ENCODE measurements around the gene PCDHAC1.
"Not testable (repeated sequence)": the region's sequence is repeated elsewhere in the genome, so short reads cannot be mapped to it uniquely, and the experiment has no call there.

The PCDHAC1 gene

GRCh38 chr5:140925806-140926442, at the start of gene PCDHAC1:
Gene PCDHAC1 (plus strand): TSS chr5:140926299. CDS start chr5:140926893, 594 bp downstream.
- H3K27ac ChIP-seq: no peak within 1 kb of the TSS
- TF ChIP-seq EZH2 (IDR thresholded peaks at IDR 0.05) (no peak), POLR2AphosphoS5 (IDR thresholded peaks at IDR 0.05; ENCODE audit: borderline replicate concordance, low read depth, low read length) (no peak), FOXP2 (optimal IDR thresholded peaks at IDR 0.05; ENCODE audit: control extremely low read depth, extremely low read length, insufficient read depth) (no peak)
- peak within 1 kb of the TSS; percentile 87 for H3K4me3 ChIP-seq
- H3K9ac ChIP-seq (ENCODE audit: insufficient read length): peak within 1 kb of the TSS; percentile 58
- DNase-seq (ENCODE audit: low read depth, low spot score): no peak
- H3K36me3 ChIP-seq (ENCODE audit: insufficient read depth, low read length): no peaks in the 10 kb centered on the region
- no peaks in the 10 kb centered on the region for H3K9me3 ChIP-seq (ENCODE audit: low read depth, low read length)

GRCh38 chr5:140876541-140877261, 49.4 kb upstream of the PCDHAC1 start:
- not testable (repeated sequence) for DNase-seq (ENCODE audit: low read depth, low spot score); H3K27ac ChIP-seq; H3K4me3 ChIP-seq; H3K9me3 ChIP-seq (ENCODE audit: low read depth, low read length); H3K9ac ChIP-seq (ENCODE audit: insufficient read length); H3K36me3 ChIP-seq (ENCODE audit: insufficient read depth, low read length)

GRCh38 chr5:140877262-140877581, 48.9 kb upstream of the PCDHAC1 start:
- Histone ChIP-seq H3K36me3 (ENCODE audit: insufficient read depth, low read length) (no peaks in the 10 kb centered on the region), H3K27ac (no peak overlapping the region), H3K4me3 (no peak overlapping the region), H3K9me3 (ENCODE audit: low read depth, low read length) (no peaks in the 10 kb centered on the region), H3K9ac (ENCODE audit: insufficient read length) (no peak overlapping the region)
- TF ChIP-seq EZH2 (IDR thresholded peaks at IDR 0.05) (no peak), FOXP2 (optimal IDR thresholded peaks at IDR 0.05; ENCODE audit: control extremely low read depth, extremely low read length, insufficient read depth) (no peak), POLR2AphosphoS5 (IDR thresholded peaks at IDR 0.05; ENCODE audit: borderline replicate concordance, low read depth, low read length) (no peak)
- DNase-seq (ENCODE audit: low read depth, low spot score): no peak

GRCh38 chr5:140881889-140882590, 44.1 kb upstream of the PCDHAC1 start, which contains the start of gene PCDHA13:
Gene PCDHA13 (plus strand): TSS chr5:140882124. CDS start chr5:140882269, 145 bp downstream.
- H3K4me3 ChIP-seq: no peak within 1 kb of the TSS
- no peak within 1 kb of the TSS for H3K27ac ChIP-seq
- TF ChIP-seq POLR2AphosphoS5 (IDR thresholded peaks at IDR 0.05; ENCODE audit: borderline replicate concordance, low read depth, low read length) (no peak), FOXP2 (optimal IDR thresholded peaks at IDR 0.05; ENCODE audit: control extremely low read depth, extremely low read length, insufficient read depth) (no peak), EZH2 (IDR thresholded peaks at IDR 0.05) (no peak)
- no peak for DNase-seq (ENCODE audit: low read depth, low spot score)
- H3K9ac ChIP-seq (ENCODE audit: insufficient read length): no peak within 1 kb of the TSS
- H3K36me3 ChIP-seq (ENCODE audit: insufficient read depth, low read length): no peaks in the 10 kb centered on the region
- no peaks in the 10 kb centered on the region for H3K9me3 ChIP-seq (ENCODE audit: low read depth, low read length)

- no peak overlapping the region for H3K4me3 ChIP-seq
- no peak for DNase-seq (ENCODE audit: low read depth, low spot score)
- H3K9ac ChIP-seq (ENCODE audit: insufficient read length): no peak overlapping the region
- no peaks in the 10 kb centered on the region for H3K36me3 ChIP-seq (ENCODE audit: insufficient read depth, low read length)
- TF ChIP-seq FOXP2 (optimal IDR thresholded peaks at IDR 0.05; ENCODE audit: control extremely low read depth, extremely low read length, insufficient read depth) (no peak), EZH2 (IDR thresholded peaks at IDR 0.05) (no peak), POLR2AphosphoS5 (IDR thresholded peaks at IDR 0.05; ENCODE audit: borderline replicate concordance, low read depth, low read length) (no peak)
- H3K9me3 ChIP-seq (ENCODE audit: low read depth, low read length): no peaks in the 10 kb centered on the region
- H3K27ac ChIP-seq: no peak overlapping the region
Measured at GRCh38 chr5:140882591-140882899, 43.6 kb upstream of the PCDHAC1 start.

- Histone ChIP-seq H3K36me3 (ENCODE audit: insufficient read depth, low read length) (no peaks in the 10 kb centered on the region), H3K9me3 (ENCODE audit: low read depth, low read length) (no peaks in the 10 kb centered on the region), H3K9ac (ENCODE audit: insufficient read length) (no peak overlapping the region), H3K4me3 (no peak overlapping the region), H3K27ac (no peak overlapping the region)
- no peak for DNase-seq (ENCODE audit: low read depth, low spot score)
- TF ChIP-seq POLR2AphosphoS5 (IDR thresholded peaks at IDR 0.05; ENCODE audit: borderline replicate concordance, low read depth, low read length) (no peak), FOXP2 (optimal IDR thresholded peaks at IDR 0.05; ENCODE audit: control extremely low read depth, extremely low read length, insufficient read depth) (no peak), EZH2 (IDR thresholded peaks at IDR 0.05) (no peak)
Measured at GRCh38 chr5:140883373-140883772, 42.7 kb upstream of the PCDHAC1 start.

- DNase-seq (ENCODE audit: low read depth, low spot score): no peak
- no peak for TF ChIP-seq EZH2 (IDR thresholded peaks at IDR 0.05)
- no peak for TF ChIP-seq FOXP2 (optimal IDR thresholded peaks at IDR 0.05; ENCODE audit: control extremely low read depth, extremely low read length, insufficient read depth)
- TF ChIP-seq POLR2AphosphoS5 (IDR thresholded peaks at IDR 0.05; ENCODE audit: borderline replicate concordance, low read depth, low read length): no peak
Measured at GRCh38 chr5:140883927-140884697, 42.0 kb upstream of the PCDHAC1 start.

GRCh38 chr5:140916325-140916724, 9.8 kb upstream of the PCDHAC1 start:
- Histone ChIP-seq H3K4me3 (no peak overlapping the region), H3K36me3 (ENCODE audit: insufficient read depth, low read length) (no peaks in the 10 kb centered on the region), H3K9me3 (ENCODE audit: low read depth, low read length) (no peaks in the 10 kb centered on the region), H3K9ac (ENCODE audit: insufficient read length) (no peak overlapping the region), H3K27ac (no peak overlapping the region)
- no peak for TF ChIP-seq POLR2AphosphoS5 (IDR thresholded peaks at IDR 0.05; ENCODE audit: borderline replicate concordance, low read depth, low read length)
- no peak for TF ChIP-seq EZH2 (IDR thresholded peaks at IDR 0.05)
- TF ChIP-seq FOXP2 (optimal IDR thresholded peaks at IDR 0.05; ENCODE audit: control extremely low read depth, extremely low read length, insufficient read depth): no peak
- no peak for DNase-seq (ENCODE audit: low read depth, low spot score)

More at GRCh38 chr5:140883927-140884697, 42.0 kb upstream of the PCDHAC1 start:
- Histone ChIP-seq H3K9ac (ENCODE audit: insufficient read length) (no peak overlapping the region), H3K4me3 (no peak overlapping the region), H3K9me3 (ENCODE audit: low read depth, low read length) (no peaks in the 10 kb centered on the region), H3K36me3 (ENCODE audit: insufficient read depth, low read length) (no peaks in the 10 kb centered on the region), H3K27ac (no peak overlapping the region)

All from SK-N-MC (cell line).